WTC11 (cell line): ENCODE results near the gene CD28. TPM values are rescaled to one million over a fixed set of nuclear protein-coding genes. Genes with fewer than 3 reads are reported as not detected.

ENCODE experiments used
- ATAC-seq: fragments of 200-7000 bp; cut with Tn5 transposase; 2 replicates; pipeline ENCODE4 v1.10.0; 2021; ENCODE audit warnings: mild to moderate bottlenecking, moderate library complexity
- CTCF ChIA-PET: fragments of 300-600 bp; sonication (Branson Sonifier 250); formaldehyde crosslinking; loops from one replicate; lab custom pipeline; 2021; ENCODE audit warnings: antibody characterized with exemption; lab: Charles Lee
- POLR2A ChIA-PET: fragments of 350-600 bp; sonication (Branson Sonifier 250); formaldehyde crosslinking; loops from one replicate; lab custom pipeline; 2021; ENCODE audit warnings: antibody characterized with exemption; lab: Charles Lee
- DNase-seq: peaks from one replicate; pipeline ENCODE4 v3.0.0; 2021; ENCODE audit warnings: low spot score
- H3K27ac Mint-ChIP-seq: 2 replicates; pipeline ENCODE4 v1.8.0; 2021; ENCODE audit warnings: mixed read lengths
- H3K27me3 Mint-ChIP-seq: 2 replicates; pipeline ENCODE4 v1.8.0; 2021; ENCODE audit warnings: low read depth, mild to moderate bottlenecking, moderate library complexity, mixed read lengths
- H3K36me3 Mint-ChIP-seq: 2 replicates; pipeline ENCODE4 v1.8.0; 2021; ENCODE audit warnings: mixed read lengths
- H3K4me1 Mint-ChIP-seq: 2 replicates; pipeline ENCODE4 v1.8.0; 2022; ENCODE audit warnings: mixed read lengths
- H3K4me3 Mint-ChIP-seq: 2 replicates; pipeline ENCODE4 v1.8.0; 2021; ENCODE audit warnings: mild to moderate bottlenecking, moderate library complexity, mixed read lengths
- H3K9me3 Mint-ChIP-seq: 2 replicates; pipeline ENCODE4 v1.8.0; 2021; ENCODE audit warnings: mixed read lengths
- ATF6 ChIP-seq: sonication (generic); formaldehyde crosslinking; IDR thresholded peaks from 2 replicates; pipeline ENCODE4 v1.8.1; 2023; ENCODE audit warnings: mild to moderate bottlenecking, missing genetic modification reagents
- CREB1 ChIP-seq: sonication (generic); formaldehyde crosslinking; IDR thresholded peaks from 2 replicates; pipeline ENCODE4 v1.8.0; 2023; ENCODE audit warnings: mild to moderate bottlenecking, missing genetic modification reagents
- CREM ChIP-seq: sonication (generic); formaldehyde crosslinking; IDR thresholded peaks from 2 replicates; pipeline ENCODE4 v1.8.1; 2022; ENCODE audit warnings: mild to moderate bottlenecking, missing genetic modification reagents, moderate library complexity
- ERG ChIP-seq: fragments of 250-450 bp; sonication (Bioruptor Pico); IDR thresholded peaks from 2 replicates; pipeline ENCODE4 v1.8.0; 2021; ENCODE audit warnings: mild to moderate bottlenecking
- GRHL2 ChIP-seq: fragments of 250-450 bp; sonication (Bioruptor Pico); IDR thresholded peaks from 2 replicates; pipeline ENCODE4 v1.8.0; 2022; ENCODE audit warnings: mild to moderate bottlenecking, moderate library complexity; ENCODE audit not compliant: insufficient replicate concordance, severe bottlenecking
- GTF2I ChIP-seq: fragments of 250-450 bp; sonication (Bioruptor Pico); conservative IDR thresholded peaks from 2 replicates; pipeline ENCODE4 v1.4.0; 2021; ENCODE audit warnings: mild to moderate bottlenecking
- JUN ChIP-seq: sonication (generic); formaldehyde crosslinking; IDR thresholded peaks from 2 replicates; pipeline ENCODE4 v1.8.0; 2023; ENCODE audit warnings: mild to moderate bottlenecking, missing genetic modification reagents
- KAT7 ChIP-seq: sonication (generic); formaldehyde crosslinking; IDR thresholded peaks from 2 replicates; pipeline ENCODE4 v1.8.1; 2023; ENCODE audit warnings: missing genetic modification reagents, mild to moderate bottlenecking, borderline replicate concordance
- MYBL2 ChIP-seq: sonication (generic); formaldehyde crosslinking; IDR thresholded peaks from 2 replicates; pipeline ENCODE4 v1.8.1; 2023; ENCODE audit warnings: mild to moderate bottlenecking, moderate library complexity, missing genetic modification reagents
- SMAD3 ChIP-seq: sonication (generic); formaldehyde crosslinking; IDR thresholded peaks from 2 replicates; pipeline ENCODE4 v1.8.0; 2022; ENCODE audit warnings: missing genetic modification reagents, mild to moderate bottlenecking, borderline replicate concordance
- TCF7 ChIP-seq: sonication (generic); formaldehyde crosslinking; IDR thresholded peaks from 2 replicates; pipeline ENCODE4 v1.8.0; 2022; ENCODE audit warnings: mild to moderate bottlenecking, low read depth, missing genetic modification reagents, moderate library complexity
- TEAD4 ChIP-seq: sonication (generic); formaldehyde crosslinking; IDR thresholded peaks from 2 replicates; pipeline ENCODE4 v1.8.0; 2022; ENCODE audit warnings: mild to moderate bottlenecking, missing genetic modification reagents
- ZMAT4 ChIP-seq: fragments of 250-450 bp; sonication (Bioruptor Pico); IDR thresholded peaks from 2 replicates; pipeline ENCODE4 v1.9.0; 2021; ENCODE audit warnings: mild to moderate bottlenecking
- ZNF121 ChIP-seq: sonication (generic); formaldehyde crosslinking; IDR thresholded peaks from 2 replicates; pipeline ENCODE4 v1.8.0; 2023; ENCODE audit warnings: missing genetic modification reagents
- total RNA-seq: library from RNA; stranded (reverse); gene quantifications from 3 replicates; pipeline ENCODE4 v1.2.3, GENCODE V29; 2021
- TF ChIP-seq, protein P1 (sequence below): sonication (generic); formaldehyde crosslinking; IDR thresholded peaks from 2 replicates; pipeline ENCODE4 v1.8.0; 2022; ENCODE audit warnings: mild to moderate bottlenecking, missing genetic modification reagents
- TF ChIP-seq, protein P2 (sequence below): sonication (generic); formaldehyde crosslinking; IDR thresholded peaks from 2 replicates; pipeline ENCODE4 v1.8.1; 2022; ENCODE audit warnings: missing genetic modification reagents, borderline replicate concordance

The CD28 gene
- total RNA-seq, 1 experiment from 2014 or later = 0.11 TPM

DNA sequence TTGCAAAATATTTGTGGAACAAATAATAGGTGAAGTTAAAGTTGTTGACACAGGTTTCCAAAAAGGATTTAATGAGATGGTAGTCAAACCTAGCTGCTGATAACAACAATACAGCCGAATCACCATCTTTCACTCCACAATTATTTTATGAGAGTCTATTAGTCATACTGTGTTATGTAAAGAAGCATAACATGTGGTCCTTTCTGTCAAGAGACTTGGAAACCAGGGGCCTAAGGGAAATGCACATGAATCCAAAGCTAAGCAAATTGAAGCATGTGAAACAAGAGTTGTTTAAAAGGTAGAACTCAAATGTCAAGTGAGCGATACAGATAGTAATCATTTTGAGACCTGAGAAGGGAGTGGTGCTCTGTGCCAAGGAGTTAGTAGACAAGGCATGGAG lies 16.0 kb downstream of the CD28 start:
- peaks cover 15% of the 10 kb centered on the region for H3K9me3 Mint-ChIP-seq
- no peak for ATAC-seq
- H3K27me3 Mint-ChIP-seq = no peaks in the 10 kb centered on the region
- TF ChIP-seq ERG = no peak
- no peak for TF ChIP-seq SMAD3 (CRISPR knock-in tag)
- no peak for TF ChIP-seq JUN
- TF ChIP-seq CREM (CRISPR knock-in tag) = no peak
- TF ChIP-seq, protein P1, sequence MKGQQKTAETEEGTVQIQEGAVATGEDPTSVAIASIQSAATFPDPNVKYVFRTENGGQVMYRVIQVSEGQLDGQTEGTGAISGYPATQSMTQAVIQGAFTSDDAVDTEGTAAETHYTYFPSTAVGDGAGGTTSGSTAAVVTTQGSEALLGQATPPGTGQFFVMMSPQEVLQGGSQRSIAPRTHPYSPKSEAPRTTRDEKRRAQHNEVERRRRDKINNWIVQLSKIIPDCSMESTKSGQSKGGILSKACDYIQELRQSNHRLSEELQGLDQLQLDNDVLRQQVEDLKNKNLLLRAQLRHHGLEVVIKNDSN (CRISPR knock-in tag) = no peak
- no peak for TF ChIP-seq GTF2I (CRISPR knock-in tag)
- TF ChIP-seq, all 79 proteins: peak for 0
- H3K27ac Mint-ChIP-seq = peak overlapping the region; percentile 38
- DNase-seq = no peak
- H3K4me1 Mint-ChIP-seq = peaks cover 38% of the 10 kb centered on the region
- ChIA-PET CTCF (interaction anchor here (0.8 to 1.0 kb wide), 2 partner anchors 136 to 187 kb away, joined by 3 read pairs; no protein-coding TSS in a partner anchor), POLR2A (no interaction called here)
- no peaks in the 10 kb centered on the region for H3K36me3 Mint-ChIP-seq
- no peak overlapping the region for H3K4me3 Mint-ChIP-seq

- no peak for DNase-seq
- Mint-ChIP-seq H3K36me3 (no peaks in the 10 kb centered on the region), H3K27ac (no peak overlapping the region), H3K4me1 (peaks cover 4% of the 10 kb centered on the region), H3K9me3 (peaks cover 7% of the 10 kb centered on the region), H3K4me3 (no peak overlapping the region), H3K27me3 (no peaks in the 10 kb centered on the region)
- POLR2A ChIA-PET = no interaction called here
- TF ChIP-seq ZNF121 (CRISPR knock-in tag) (no peak), KAT7 (CRISPR knock-in tag) (no peak), TCF7 (CRISPR knock-in tag) (no peak), ZMAT4 (CRISPR knock-in tag) (no peak), ATF6 (CRISPR knock-in tag) (no peak), CREM (CRISPR knock-in tag) (no peak), TEAD4 (CRISPR knock-in tag) (no peak), CREB1 (CRISPR knock-in tag) (no peak), MYBL2 (CRISPR knock-in tag) (no peak), GRHL2 (CRISPR knock-in tag) (no peak)
- TF ChIP-seq, protein P2, sequence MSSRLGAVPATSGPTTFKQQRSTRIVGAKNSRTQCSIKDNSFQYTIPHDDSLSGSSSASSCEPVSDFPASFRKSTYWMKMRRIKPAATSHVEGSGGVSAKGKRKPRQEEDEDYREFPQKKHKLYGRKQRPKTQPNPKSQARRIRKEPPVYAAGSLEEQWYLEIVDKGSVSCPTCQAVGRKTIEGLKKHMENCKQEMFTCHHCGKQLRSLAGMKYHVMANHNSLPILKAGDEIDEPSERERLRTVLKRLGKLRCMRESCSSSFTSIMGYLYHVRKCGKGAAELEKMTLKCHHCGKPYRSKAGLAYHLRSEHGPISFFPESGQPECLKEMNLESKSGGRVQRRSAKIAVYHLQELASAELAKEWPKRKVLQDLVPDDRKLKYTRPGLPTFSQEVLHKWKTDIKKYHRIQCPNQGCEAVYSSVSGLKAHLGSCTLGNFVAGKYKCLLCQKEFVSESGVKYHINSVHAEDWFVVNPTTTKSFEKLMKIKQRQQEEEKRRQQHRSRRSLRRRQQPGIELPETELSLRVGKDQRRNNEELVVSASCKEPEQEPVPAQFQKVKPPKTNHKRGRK (CRISPR knock-in tag) = no peak
- TF ChIP-seq, protein P1 (CRISPR knock-in tag) = no peak
- CTCF ChIA-PET = interaction anchor here (0.6 kb wide), 1 partner anchor 1510 kb away, joined by 3 read pairs; no protein-coding TSS in a partner anchor
- no peak for ATAC-seq
Measured at GRCh38 chr2:203728321-203728720, 21.9 kb downstream of the CD28 start.
